Superior temporal gyrus (tissue), 1 donor: ENCODE results near the gene MAST3.

Experiments used
- DNase-seq: peaks from one replicate; pipeline ENCODE4 v3.0.0-alpha.2; 2016; ENCODE audit errors: extremely low spot score

Gene MAST3

DNA sequence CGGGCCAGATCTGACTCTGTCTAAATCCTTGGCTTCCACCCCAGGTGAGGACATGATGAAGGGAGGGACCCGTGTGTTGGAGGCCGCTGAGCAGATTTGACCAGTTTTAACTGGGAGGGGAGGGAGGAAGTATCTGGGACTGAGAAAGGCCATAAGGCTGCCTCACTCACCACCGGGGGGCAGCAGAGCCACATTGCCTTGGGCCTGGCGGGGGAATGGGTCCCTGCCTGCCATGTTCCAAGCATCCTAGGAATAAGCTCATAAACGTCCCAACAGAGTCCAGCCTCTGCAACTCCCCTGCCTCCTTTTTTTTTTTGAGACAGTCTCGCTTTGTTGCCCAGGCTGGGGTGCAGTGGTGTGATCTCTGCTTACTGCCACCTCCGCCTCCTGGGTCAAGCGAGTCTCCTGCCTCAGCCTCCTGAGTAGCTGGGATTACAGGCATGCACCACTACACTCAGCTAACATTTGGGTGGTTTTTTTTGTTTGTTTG lies 15.5 kb downstream of the MAST3 start:
- peak; percentile 93 for DNase-seq

DNA sequence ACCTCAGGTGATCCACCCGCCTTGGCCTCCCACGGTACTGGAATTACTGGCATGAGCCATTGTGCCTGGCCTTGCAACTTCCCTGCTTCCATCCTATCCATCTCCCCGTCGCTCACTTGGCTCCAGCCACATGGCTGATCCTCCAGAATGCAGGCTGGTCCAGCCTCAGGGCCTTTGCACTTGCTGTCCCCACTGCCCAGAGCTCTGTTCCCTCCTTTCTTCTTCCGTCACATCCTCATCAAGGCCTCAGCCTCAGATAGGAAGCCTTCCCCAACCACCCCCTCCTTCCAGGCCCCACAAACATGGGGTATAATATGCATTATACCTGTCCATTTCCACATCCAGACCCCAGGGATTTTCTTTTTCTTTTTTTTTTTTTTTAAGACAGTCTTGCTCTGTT lies 16.2 kb downstream of the MAST3 start:
- no peak for DNase-seq

DNA sequence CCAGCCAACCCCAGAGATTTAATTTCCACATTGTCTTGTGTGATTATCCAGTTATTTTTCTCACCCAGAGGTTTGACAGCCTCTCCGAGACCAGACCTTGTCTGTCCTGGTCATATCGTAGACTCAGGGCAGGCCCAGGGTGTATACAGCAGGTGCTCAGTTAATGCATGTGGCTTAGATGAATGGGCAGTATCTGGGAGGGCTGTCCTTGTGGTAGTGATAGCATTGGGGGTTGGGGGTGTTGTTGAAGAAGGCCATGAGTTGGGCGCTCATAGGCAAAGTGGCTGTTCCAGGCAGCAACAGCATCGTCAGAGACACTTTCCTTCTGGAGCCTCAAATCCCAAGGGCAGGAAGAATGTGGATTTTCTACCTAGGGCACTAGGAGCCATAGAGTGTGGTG lies 16.9 kb downstream of the MAST3 start:
- no peak for DNase-seq

DNA sequence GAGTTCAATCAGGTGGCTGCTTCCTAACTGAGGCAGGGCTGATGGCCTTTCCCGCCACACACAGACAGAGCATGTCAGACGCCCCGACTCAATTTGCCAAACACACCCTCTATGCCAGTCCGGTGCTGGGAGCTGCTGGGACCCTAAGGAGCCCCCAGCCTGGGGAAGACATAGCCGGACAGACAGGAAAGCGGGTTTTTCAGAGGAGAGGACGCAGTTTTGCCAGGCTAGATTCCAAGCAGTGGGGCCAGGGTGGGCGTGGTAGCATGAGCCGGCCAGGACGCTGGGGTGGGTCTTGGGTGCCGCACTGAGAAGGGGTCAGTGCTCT lies 19.8 kb downstream of the MAST3 start:
- DNase-seq: no peak

DNA sequence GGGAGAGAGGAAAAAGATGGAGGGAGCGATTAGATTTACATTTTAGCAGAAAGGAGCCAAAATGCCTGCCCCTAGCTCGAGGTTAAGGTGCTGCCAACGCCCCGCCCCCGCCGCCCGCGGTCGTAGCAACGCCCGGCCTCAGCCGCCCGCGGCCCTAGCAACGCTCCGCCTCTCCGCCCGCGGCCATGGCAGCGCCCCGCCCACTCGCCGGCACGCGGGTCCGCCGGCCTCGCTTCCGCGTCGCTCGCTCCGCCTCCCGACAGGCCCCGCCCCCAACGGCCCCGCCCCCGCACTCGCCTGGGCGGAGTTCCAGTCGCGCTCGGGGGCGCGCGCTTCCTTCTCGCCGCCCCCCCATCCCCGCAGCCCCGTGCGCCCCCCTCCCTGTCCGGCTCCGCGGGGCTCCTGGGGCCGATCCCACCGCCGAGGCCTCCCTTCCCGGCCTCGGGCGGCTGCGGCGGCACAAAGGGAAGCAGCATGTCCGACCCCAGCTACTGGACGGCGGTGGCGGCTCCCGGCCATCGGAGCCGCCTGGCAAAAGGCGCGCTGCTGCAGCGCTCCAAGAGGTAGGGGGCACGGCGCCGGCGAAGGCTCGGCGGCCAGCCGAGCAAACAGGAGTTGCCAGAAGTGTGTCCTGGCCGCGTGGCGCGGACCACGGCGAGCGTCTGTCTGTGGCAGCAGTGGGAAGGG lies 20.3 kb downstream of the MAST3 start:
- peak; percentile 85 for DNase-seq

DNA sequence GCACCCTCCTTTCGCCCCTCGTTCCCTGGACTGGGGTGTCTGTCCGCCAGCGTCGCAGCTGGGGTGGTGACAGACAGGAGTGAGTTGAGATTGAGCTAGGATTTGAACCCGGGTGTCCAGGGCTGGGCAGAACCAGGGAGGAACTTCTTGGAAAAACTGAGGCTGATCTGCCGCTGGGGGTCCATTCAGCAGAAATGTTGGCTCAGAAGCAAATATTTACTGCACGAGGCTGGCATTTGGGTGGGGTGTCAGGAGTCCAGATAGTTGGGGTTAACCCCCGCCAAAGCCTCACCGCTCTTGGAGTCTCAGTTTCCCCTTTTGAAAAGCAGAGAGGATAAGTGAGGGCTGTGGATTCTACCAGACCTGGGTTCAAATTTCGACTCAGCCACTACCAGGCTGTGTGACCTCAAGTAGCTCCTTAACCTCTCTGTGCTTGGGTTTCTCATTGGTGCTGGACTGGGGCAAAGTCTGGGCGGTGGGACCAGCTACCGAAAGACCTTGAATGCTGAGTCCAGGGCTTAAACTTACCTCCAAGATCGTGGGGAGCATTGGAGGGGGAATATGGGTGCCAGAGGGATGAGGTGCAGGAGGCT lies 20.9 kb downstream of the MAST3 start:
- no peak for DNase-seq

DNA sequence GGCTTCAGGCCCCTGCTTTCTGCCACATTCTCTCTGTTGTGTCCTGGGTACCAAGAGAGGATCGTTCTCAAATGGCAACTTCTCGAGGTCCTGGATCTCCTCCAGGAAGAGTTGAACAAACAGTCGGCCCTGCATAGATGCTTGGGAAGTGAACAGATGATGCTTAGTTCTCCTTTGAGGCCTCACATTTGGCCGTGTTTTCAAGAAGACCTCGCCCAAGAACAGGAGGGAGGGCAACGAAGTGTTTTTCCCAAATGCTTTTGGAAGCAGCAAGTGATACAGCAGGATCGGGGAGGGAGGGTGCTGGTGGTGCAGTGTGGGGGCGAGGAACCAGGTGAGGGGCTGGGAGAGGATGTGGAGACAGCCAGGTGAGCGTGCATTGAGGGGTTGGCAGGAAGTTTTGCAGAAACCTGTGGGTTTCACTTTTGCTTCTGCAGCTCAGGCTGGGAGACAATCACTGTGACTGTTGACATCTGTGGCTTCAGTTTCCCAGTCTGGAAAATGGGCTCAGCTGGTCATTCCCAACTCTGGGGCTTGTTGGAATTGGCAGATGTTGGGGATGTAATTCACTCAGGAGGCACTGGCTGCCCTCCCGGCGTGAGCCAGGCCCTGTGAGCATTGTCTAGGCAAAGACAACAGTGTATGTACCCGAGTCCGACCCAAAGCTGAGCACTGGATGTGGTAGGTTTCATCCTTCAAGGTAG lies 21.6 kb downstream of the MAST3 start:
- peak; percentile 58 for DNase-seq

DNA sequence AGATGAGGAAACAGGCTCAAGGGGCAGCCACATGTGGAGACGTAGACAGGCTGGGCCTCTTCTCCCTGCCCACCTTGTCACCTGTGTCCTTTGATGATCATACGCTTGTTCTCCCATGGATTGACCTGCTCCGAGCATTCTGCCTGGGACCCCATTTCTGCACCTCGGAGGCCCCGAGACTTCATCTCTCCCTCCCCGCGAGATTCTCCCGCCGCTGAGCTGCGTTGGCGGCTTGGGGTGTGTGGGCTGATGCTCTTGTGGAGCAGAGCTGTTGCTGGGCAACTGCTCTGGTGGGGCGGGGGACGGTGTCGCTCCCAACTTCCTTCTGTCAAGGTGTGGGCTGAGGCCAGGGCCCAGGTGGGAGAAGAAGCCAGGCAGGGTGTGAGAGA lies 22.1 kb downstream of the MAST3 start:
- DNase-seq: peak; percentile 26

DNA sequence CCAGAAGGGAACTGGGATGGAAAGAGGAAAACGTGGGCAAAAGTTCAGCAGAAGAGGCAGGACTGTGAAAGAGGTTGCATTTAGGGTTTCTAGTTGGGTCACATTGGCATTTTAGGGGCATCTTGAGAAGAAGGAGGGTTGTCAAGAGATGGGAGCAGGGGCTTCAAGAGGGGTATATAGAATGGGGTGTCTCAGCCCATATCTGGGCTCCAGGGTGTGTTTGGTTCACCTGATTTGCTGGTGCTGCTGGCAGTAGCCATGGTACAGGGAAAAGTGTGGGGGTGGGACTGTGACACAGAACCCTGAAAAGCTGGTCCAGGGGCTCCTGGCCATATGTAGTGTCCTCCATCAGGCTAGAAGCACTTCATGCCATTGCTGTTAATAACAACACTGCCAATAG lies 22.5 kb downstream of the MAST3 start:
- no peak for DNase-seq

DNA sequence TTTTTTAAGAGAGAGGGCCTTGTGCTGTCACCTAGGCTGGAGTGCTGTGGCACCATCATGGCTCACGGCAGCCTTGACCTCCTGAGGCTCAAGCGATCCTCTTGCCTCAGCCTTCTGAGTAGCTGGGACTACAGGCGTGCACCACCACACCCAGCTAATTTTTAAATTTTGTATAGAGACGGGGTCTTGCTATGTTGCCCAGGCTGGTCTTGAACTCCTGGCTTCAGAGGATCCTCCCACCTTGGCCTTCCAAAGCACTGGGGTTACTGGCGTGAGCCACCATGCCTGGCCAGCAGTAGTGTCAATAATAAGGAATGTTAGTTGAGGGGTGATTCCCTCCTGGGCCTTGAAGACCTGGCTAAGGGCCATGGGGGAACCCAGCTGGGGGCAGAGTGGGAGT lies 23.6 kb downstream of the MAST3 start:
- no peak for DNase-seq

DNA sequence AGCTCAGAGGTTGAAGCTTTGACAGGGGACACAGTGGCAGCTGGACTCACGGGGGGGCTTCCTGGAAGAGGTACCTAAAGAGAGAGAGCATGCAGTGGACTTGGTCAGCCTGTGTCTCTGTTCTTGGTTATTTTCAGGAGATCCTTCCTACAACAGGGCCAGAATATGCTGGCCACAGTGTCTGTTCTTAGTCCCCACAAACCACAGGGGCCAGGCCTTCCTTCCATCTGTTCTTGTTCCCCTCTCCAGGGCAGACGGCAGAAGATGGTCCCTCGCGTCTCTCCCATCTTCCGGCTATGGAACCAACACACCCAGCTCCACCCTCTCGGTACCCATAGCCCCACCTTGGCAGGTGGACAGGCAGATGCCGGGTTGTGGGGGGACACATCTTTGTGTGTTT lies 24.8 kb downstream of the MAST3 start:
- no peak for DNase-seq

DNA sequence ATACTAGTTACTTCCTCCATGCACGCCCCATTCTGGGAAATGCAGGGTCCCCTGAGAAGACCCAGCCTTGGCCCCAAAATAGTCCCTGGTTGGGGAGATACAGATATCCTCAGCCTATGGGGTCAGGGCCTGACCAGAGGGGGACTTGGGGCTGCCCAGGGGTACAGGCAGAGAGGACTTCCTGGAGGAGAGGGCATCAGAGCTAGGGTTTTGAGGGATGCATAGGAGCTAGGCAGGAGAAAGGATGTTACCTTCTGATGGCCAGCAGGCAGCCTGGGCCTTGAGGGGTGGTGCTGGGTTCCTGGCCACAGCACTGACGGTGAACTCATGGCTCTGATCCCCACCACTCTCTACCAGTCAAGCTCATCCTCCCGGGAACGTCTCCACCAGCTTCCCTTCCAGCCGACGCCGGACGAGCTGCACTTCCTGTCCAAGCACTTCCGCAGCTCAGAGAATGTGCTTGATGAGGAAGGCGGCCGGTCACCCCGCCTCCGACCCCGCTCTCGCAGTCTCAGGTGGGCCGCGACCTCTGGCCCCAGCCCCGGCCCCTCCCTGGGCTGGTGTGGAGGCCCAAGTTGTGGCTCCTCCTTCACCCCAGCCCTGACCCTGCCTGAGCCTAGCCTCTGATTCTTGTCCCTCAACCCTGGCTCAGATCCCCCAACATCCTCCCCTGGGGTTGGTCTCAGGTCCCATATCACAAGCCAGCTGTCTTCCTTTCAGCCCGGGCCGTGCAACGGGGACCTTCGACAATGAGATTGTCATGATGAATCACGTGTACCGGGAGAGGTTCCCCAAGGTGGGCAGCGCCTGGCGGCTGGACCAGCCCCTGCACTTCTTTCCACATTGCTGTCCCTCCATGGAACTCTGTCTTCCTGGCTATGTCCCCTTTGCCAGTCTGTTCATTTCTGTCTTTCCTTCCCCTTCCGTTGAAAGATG lies 25.6 kb downstream of the MAST3 start:
- no peak for DNase-seq

DNA sequence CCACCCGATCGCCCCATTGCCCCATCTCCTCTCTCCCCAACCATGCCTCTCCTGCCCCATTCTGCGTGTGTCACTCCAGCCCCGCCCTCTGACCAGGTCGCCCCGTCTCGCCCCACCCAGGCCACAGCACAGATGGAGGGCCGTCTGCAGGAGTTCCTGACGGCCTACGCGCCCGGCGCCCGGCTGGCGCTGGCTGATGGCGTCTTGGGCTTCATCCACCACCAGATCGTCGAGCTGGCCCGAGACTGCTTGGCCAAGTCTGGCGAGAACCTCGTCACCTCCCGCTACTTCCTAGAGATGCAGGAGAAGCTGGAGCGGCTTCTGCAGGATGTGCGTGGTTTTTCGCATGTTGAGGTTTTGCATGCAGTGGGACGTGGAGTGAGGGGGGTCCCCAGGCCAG lies 26.2 kb downstream of the MAST3 start:
- no peak for DNase-seq

DNA sequence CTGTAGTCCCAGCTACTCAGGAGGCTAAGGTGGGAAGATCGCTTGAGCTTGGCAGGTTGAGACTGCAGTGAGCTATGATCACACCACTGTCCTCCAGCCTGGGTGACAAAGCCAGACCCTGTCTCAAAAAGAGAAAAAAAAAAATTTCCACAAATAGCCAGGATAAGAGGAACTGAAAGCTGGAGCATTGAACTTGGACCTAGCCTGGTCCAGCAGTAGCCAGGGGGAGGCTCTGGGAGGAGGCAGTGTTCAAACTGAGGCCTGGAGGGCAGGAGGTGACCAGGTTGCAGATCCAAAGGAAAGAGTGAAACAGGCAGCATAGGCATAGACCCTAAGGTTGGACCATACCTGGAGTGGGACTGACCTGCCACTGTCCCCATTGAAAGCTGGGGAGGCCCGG lies 28.5 kb downstream of the MAST3 start:
- DNase-seq: no peak

DNA sequence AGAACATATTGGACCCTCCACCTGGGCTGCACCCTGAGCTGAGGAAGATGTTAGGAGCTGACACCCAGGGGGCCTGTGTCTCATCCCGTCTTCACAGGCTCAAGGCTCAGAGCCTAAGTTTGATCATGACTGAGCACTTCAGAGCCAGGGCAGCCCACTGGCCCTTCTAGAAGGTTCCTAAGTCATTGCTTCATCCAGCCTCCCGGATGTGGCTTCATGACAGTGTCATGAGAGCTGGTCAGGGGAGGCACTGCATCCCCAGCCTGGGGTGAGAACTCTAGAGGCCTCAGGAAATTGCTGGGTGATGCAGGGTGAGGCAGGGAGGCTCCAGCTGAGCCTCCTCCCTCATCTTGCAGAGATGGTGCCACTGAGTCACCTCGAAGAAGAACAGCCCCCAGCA lies 30.5 kb downstream of the MAST3 start:
- no peak for DNase-seq

DNA sequence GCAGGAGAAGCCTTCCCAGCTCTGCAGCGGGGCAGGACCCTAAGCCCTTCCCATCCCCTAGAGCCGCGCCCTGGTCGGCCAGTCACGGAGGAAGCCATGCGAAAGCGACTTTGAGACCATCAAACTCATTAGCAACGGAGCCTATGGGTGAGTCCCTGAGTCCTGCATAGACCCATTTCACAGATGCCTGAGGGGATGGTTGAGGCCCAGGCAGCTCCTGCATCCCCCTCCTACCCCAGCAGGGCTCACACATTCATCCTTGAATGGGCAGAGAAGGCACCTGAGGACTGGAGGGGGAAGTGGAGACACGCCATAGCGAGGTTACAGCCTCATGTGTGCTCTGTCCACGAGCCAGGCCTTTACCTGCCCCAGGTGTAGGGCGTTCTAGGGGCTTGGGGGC lies 31.2 kb downstream of the MAST3 start:
- no peak for DNase-seq

DNA sequence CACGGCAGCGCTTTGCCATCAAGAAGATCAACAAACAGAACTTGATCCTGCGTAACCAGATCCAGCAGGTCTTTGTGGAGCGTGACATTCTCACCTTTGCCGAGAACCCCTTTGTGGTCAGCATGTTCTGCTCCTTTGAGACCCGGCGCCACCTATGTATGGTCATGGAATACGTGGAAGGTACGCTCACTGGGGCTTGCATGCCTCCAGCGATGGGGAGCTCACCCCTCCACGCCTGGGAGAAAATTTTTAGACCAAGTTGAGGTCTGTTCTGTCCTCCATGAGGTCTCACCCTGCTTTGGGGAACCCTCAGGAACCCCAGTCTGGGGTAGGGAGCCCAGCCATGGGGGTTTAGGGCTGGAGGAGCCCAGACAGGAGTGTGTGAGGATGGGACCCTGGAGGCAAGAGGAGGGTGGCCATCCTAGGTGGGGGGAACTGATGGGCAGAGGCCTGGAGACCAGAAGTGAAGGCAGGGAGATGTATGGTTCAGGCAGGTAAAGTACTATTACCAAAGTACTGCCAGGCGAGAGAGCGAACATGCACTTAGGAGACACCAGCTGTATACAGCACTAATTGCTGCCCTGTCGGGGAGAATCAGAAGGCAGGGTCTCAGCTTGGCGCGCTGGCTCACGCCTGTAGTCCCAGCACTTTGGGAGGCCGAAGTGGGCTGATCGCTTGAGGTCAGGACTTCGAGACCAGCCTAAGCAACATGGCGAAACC lies 33.1 kb downstream of the MAST3 start:
- no peak for DNase-seq

DNA sequence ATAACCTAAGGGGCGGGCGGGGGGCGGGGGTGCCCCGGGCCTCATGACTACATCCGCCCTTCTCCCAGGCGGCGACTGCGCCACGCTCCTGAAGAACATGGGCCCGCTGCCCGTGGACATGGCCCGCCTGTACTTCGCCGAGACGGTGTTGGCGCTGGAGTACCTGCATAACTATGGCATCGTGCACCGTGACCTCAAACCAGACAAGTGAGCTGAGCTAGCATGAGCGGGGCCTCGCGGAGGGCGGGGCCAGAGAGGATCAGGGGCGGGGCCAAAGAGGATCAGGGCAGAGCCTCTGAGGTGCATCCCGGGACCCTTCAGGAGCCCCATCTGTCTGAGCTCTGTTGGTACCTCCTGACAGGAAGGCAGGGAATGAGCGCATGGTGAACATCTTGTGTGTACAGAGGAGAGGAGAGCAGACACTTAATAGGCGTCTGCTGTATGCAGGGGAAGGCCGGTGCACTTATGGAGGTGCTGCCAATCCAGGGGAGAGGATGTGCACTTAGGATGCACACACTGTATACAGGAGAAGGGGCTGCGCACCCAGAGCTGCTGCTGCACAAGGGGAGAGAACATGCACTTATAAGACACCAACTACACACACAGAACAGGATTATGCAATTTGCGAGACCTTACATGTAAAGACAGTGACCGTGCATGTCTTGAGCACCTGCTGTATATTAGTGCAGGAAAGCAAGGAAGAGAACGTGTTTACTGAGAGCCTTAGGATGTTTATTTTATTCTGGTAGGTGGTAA lies 34.4 kb downstream of the MAST3 start:
- DNase-seq: no peak

DNA sequence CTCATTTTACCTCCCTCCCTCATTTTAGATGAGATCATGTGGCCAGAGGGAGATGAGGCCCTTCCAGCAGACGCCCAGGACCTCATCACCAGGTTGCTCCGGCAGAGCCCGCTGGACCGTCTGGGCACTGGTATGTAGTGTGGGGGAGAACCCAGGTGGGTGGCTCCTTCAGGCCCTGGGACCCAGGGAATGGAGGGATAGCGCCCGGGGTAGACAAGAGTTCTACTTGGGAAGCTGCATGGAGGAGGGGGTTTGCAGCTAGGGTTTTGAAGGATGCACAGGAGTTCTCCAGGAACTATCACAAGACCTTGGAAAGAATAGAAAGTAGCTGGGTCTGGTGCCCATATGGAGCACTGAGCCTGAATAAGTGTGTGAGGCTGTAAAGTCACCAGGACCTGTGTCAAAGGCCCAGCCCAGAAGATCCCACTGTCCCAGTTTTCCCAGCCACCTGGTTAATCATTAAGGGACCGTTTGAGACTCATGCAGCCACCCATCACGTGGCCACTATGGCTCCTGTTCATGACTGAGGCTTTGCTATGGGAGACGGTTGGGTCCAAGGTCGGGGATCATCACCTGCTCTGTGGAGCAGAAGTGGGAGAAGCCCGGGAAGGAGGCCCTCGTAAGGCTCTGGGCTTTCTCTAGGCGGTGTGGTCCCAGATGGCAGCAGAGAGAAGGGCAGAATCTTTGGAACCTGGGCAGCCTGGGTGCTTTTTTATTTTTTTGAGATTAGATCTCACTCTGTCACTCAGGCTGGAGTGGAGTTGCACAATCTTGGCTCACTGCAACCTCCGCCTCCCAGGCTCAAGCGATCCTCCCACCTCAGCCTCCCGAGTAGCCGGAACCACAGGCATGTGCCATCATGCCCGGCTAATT lies 38.4 kb downstream of the MAST3 start:
- no peak for DNase-seq

DNA sequence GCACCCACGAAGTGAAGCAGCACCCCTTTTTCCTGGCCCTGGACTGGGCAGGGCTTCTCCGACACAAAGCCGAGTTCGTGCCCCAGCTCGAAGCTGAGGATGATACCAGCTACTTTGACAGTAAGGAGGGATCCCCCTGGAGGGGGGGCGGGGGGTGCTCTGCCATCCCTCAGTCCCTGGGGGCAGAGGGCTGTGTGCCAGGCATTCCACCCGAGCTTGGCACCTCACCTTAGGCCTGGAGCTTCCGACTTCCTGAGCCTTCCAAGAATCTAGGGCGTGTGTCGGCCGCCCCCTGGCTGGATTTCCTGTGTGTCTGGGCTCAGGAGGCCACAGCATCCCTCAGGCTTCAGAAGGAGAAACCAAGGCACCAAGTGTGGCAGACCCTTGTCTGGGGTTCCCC lies 39.7 kb downstream of the MAST3 start:
- no peak for DNase-seq
